DMS79 (cell line): Measurements from ENCODE around the gene TMEM214.

Experiments
- DNase-seq: peaks from one replicate; lab custom pipeline; 2025; lab: John Stamatoyannopoulos, UW

The TMEM214 gene

GRCh38 chr2:27032495-27033252, at the start of gene TMEM214:
Gene TMEM214 (plus strand): TSS chr2:27032965. CDS start chr2:27033016, 51 bp downstream.
- DNase-seq, result peak; percentile 46

DNA sequence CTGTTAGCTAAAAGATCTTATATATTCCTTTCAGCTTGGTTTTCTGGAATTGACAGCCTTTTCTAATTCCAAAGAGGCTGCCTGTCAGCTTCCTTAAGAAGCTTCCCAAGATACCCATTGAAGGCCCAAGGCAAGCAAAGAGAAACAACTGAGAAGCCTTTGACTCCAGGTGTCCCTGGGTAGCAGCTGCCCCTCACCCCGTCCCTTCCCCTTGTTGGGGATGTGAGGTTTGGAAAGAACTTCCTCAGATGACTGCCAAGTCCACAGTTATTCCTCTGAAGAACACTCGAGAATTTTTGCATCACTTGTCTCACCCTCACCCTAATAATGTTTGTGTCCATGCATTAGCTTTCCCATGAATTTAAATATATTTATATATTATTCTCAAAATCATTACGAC, 49.0 kb upstream of the TMEM214 start:
- peak; percentile 36 for DNase-seq

DNA sequence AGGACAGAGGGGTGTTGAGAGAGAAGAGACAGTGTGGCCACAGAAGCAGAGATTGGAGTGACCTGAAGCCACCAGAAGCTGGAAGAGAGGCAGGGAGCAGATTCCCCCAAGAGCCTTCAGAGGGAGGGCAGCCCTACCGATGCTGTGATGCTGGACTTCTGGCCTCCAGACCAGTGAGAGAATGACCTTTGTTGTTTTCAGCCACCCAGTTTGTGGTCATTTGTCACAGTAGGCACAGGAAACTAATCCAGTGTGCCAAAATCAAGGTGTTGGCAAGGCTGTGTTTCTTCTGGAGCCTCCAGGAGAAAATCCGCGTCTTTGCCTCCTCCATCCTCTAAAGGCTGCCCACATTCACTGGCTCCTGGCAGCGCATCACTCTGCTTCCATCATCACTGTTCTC, 47.0 kb upstream of the TMEM214 start:
- DNase-seq, result no peak

DNA sequence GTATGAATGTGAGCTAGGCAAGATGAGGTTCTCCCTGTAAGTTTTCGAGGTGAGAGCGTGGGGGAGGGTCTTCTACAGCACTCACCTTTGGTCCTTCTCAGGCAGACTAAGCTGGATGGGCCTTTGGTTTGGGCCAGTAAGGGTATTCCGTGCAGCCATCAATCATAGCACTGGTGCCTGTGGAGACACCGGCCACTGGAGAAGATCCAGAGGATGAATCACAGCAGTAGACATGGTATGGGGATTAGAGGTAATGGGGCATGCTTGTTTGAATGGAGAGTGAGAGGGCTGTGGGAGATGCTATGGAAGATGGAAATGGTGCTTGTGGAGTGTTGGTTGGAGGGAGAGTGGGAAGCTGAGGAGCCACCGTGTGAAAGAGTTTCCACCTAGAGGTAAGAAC, 46.2 kb upstream of the TMEM214 start:
- DNase-seq, result no peak

DNA sequence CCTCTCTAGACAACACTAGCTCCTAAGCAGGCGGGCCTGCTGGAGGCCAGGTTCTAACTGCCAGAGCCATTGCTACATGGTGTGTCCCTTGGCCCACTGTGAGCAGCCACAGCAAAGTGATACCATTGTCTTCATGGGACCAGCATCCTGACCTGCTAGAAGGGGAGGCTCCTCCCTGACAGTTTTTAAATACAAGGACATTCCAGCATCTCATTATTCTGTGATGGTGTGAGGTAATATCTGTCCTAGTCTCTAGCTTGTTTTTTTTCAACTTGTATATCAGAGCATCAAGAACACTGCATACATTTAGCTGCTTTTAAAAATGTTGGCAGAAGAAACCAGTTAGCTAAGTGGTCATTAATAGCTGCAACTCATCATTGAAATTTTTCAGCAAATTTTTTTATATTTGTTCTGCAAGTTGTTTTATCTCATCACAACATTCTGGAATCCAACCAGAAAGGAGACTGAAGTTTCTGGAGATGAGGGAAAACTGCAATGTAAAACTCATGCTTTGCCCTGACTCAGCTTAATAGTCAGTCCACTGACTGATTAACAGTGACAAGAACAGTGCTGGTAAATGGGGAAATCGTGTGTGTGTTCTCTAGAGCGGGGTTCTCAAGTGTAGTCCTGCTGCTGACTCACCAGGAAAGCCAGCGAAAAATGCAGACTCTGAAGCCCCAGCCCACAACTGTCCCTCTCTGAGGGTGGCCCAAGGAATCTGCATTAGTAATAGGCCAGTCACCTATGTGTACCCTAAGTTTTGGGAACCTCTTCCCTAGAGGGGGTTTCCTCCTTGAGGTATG, 44.5 kb upstream of the TMEM214 start:
- DNase-seq, result no peak

DNA sequence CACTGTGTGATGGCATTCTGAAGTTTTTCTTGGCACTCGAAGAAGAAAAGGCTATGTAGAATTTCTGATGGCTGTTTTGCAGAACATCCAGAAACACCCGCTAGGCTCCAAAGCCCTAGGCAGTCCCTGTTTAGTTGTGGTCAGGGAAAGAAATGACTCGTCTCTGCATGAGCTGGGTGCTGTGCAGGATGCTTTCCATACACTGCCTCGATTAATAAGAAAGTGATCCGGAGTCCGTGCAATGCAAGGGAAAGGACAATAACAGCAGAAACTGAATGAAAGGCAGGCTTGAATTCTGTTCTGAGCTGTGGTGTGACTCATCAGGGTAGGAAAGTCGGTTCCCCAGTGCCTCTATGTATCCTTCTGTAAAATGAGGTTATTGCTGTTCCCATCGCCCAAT, 43.6 kb upstream of the TMEM214 start:
- DNase-seq, result no peak

DNA sequence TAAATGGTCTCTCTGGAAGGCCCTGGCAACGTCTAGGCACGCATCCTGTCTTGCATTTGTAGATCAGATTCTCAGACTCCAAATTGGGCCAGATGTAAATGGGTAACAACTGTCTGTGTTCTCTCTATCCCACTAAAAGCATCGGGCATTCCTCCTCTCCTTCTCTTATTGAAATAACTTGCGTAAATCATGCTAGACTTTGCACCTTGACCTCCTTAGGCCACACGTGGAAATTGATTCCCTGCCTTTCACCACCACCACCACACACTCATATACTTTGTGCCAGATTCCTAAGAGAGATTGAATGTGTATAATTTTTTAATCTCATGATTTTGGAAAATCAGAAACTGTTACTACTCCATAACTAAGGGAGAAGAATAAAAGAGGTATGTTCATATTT, 41.0 kb upstream of the TMEM214 start:
- no peak for DNase-seq

DNA sequence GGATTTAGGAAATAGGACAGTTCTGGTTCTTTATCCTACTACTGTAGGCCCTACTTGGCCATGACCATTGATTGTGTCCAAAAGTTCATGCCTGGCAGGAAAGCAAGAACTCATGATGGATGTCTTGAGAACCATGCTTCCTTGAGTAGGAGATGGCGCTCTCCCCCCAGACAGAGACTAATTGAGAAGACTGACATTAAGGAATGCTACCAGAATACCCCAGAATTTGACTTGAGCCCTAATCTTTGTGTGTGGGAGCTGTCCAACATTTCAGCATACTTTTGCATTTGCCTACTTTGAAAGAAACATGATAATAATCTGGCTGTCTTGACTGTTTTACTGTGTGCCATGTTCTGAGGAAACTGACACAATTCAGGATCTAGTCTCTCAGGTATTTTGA, 39.0 kb upstream of the TMEM214 start:
- no peak for DNase-seq

DNA sequence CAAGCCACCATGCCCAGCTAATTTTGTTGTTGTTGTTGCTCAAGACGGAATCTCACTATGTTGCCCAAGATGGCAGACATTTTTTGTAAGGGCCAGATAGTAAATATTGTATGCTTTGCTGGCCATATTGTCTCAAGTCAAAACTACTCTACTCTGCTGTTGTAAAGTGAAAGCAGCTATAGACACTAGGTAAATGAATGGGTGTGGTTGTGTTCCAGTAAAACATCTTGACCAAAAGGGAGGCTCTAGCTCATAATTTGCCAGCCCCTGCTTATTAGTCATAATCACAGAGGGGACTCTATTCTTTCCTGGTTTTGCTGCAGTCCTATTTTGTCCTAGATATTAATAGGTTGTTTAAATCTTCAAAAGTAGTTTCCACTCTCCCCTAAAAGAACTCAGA, 37.8 kb upstream of the TMEM214 start:
- DNase-seq, result no peak

DNA sequence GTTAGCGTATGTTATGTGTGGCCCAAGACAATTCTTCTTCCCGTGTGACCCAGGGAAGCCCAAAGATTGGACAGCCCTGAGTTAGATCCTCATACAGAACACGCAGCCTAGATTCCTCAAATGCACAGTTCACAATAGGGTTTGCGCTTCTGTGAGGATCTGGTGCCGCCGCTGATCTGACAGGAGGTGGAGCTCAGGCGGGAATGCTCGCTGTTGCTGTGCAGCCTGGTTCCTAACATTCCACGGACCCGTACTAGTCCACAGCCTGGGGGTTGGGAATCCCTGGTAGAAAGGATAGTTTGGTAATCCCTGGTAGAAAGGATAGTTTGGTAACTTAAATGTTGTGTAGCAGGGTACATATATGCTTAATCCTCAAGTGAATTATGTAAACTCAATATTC, 35.4 kb upstream of the TMEM214 start:
- DNase-seq, result no peak

DNA sequence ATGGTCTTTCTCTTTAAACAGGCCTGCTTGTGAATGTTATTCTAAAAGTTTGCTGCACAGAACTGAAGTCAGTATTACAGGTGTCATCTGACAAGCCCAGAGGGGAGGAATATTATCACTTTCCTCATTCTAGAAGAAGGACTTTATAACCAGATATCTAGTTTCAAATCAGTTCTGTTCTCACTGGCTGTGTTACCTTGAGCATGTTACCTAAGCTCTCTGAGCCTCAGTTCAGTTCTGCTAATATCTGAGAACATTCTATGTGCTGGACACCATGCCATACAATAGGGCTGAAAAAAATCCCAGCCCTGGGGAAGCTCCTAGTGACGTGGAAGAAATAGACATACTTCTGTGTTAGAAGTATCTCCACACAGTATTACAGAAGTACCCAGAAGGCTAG, 34.4 kb upstream of the TMEM214 start:
- no peak for DNase-seq

DNA sequence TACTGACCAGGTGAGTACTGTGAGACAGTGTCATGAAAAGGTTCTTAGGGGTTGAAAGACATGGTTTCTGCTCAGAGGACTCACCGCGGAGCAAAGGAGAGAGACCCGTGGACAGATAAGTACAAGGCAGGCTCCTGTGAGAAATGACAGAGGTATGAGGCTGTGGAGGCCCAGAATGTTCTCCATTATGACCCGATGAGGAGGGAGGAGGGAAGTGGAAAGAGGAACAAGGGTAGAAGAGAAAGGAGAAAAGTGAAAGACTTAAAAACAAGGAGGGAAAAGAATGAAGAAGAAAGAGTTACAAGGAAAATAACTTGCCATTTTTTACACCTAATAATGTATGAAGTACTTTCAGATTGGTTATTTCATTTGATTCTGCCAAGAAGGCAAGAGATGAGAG, 32.5 kb upstream of the TMEM214 start:
- DNase-seq, result no peak

DNA sequence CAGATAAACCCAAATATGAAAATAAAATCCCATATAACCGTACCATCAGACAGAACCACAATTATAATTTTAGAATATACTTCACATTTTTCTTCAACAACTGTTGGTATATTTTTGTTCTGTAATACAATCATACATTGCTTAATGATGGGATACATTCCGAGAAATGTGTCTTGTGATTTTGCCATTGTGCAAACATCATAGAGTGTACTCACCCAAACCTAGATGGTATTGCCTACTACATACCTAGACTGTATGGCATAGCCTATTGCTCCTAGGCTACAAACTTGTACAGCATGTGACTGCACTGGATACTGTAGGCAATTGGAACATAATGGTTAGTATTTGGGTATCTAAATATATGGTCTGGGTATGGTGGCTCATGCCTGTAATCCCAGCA, 31.8 kb upstream of the TMEM214 start:
- no peak for DNase-seq

- DNase-seq, result peak; percentile 16
These were observed 30.8 kb upstream of the TMEM214 start for GRCh38 chr2:27001950-27002349.

GRCh38 chr2:27003007-27003406, 29.8 kb upstream of the TMEM214 start:
- no peak for DNase-seq

GRCh38 chr2:27003857-27004256, 28.9 kb upstream of the TMEM214 start:
- DNase-seq, result no peak

GRCh38 chr2:27006602-27007415, 26.0 kb upstream of the TMEM214 start:
- no peak for DNase-seq

DNA sequence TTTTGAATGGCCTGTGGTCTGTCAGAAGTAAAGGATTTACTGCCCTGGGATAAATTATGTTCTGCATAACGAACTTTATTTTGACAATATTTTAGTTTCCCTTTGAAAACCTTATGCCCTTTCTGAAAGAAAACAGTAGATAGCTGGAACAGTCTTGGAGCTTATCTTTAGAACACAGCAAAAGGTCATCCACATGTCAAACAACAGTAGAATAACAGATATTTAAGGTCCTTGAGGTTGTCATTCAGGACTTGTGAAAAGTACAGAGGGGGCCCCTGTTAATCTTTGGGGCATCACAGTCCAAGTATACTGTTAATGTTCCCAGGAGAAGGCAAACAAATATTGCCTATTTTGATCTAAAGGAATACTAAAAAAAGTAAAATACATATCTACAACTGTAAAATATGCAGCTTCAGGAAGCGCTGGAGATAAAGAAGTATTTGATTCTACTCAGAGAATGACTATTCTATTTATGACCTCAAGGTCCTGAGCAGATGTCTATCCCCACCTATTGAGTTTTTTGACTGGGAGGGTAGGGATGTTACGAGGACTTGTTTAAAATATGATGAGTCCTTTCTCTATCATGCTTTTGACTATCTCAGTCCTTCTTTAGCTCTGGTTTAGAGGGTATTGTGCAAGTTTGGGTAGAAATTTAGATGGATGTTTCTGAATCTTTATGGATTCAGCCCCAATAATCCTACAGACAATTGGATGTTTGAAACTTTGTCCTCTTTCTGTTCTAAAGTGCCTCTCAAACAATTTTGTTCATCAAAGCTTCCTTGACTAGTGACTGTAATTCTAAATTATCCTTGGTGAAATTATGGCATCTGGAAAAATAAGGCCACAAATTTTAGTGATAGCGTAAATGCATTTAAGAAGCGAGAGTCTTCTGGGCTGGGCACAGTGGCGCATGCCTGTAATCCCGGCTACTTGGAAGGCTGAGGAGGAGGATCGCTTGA, 25.1 kb upstream of the TMEM214 start:
- no peak for DNase-seq

- no peak for DNase-seq
These were observed 24.1 kb upstream of the TMEM214 start for GRCh38 chr2:27008678-27009077.

GRCh38 chr2:27009083-27009482, 23.7 kb upstream of the TMEM214 start:
- DNase-seq, result no peak

DNA sequence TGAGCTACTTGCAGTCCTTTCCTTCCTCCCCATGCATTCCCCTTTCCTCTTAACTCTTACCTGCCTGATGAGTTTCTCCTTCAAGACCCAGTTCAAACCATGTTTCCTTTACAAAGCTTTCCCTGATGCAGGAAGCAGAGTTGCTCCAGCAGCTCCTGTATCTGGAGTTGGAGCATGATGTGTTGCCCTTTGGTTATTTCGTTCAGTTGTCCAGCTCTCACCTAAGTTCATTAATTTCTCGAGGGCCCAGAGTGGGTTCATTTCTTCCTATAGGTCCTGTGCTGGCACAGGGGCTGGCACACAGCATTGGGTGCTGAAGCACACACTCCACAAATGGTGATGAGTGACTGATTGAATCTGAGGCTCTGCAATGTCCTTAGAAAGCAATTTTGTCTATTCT, 23.0 kb upstream of the TMEM214 start:
- DNase-seq, result no peak

GRCh38 chr2:27010139-27010538, 22.6 kb upstream of the TMEM214 start:
- DNase-seq, result no peak
